SH-SY5Y (cell line): ENCODE data around the gene MAN1A1.

Experiments used
- GATA2 ChIP-seq: IDR thresholded peaks from 2 replicates; pipeline ENCODE4 v1.6.1; 2011; ENCODE audit warnings: mild to moderate bottlenecking, low read depth, low read length
- GATA3 ChIP-seq: IDR thresholded peaks from 2 replicates; pipeline ENCODE4 v1.6.1; 2011; ENCODE audit warnings: low read depth, mild to moderate bottlenecking, low read length, moderate library complexity

GRCh38 chr6:119158057-119158848 is 191.3 kb downstream of the MAN1A1 start:
- no peak for TF ChIP-seq GATA2
- TF ChIP-seq GATA3, result no peak
